ENCODE results near the gene ACTRT2.
A peak's percentile ranks its signal among the peaks of the same experiment; 100 is the strongest.

ACTRT2 gene

DNA sequence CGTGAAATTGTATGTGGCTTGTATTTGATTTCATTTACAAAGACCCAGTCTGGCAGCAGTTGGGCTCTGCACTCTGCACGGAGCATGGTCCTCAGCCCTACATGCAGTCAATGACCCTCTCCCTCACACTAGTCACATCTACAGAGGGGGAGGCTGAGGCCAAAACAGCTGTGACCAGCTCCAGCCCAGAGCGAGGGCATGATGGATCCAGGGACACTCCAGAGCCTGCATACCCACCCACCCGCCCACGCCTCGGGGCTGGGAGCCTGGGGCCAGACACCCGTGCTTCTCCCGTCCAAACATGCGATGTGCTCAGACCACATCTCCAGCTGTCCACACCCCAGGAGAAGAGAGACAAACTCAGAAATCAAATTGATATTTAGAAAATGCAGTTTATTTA, 33.8 kb downstream of the ACTRT2 start:
- no peak for DNase-seq (ENCODE audit: low read depth)

DNA sequence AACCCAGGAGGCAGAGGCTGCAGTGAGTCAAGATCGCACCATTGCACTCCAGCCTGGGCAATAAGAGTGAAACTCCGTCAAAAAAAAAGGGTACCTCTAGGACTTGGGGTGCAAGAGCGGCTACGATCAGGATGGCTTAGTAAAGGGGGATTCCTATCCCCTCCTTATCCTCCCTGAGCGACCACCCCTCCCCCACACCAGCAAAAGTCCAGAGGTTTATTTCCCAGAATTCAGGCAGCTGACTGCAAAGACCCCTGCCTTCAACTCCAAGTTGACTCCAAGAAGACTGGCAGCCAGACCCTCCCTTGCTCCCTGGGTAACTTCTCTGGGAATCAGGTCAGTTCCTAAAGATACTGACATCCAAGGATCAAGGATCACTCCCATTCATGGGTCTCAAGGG, 35.4 kb downstream of the ACTRT2 start:
- no peak for DNase-seq (ENCODE audit: low read depth)

DNA sequence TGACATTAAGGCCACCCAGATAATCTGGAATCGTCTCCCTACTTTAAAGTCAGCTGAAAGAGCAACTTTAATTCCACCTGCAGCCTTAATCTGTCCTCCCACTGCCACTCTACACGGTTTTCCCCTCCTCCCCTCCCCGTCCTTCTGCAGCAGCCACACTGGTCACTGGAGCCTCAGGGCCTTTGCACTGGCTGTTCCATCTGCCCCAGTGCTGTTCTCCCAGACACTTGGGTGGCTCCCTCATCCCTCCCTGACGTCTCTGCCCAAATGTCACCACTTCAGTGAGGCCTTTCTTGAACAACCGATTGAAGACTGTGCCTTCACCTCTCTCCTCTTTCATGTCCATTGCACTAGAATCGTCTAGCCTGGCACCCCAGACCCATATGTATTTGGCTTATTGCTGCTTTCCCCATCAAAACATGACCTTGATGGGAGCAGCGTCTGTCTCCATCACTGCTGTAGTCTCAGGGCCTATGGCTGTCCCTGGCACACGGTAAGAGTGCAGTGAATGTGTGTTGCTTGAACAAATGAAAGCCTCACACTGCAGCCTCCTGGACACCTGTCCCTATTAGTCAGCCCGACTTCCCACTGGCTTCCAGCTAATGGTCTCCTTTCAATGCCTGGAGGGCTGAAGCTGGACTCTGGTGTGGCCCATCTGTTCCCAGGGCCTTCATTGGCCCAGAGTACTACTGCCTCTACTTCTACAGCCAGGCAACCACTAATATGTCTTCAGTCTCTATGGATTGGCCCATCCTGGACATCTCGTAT, 37.2 kb downstream of the ACTRT2 start:
- DNase-seq (ENCODE audit: low read depth) = no peak

DNA sequence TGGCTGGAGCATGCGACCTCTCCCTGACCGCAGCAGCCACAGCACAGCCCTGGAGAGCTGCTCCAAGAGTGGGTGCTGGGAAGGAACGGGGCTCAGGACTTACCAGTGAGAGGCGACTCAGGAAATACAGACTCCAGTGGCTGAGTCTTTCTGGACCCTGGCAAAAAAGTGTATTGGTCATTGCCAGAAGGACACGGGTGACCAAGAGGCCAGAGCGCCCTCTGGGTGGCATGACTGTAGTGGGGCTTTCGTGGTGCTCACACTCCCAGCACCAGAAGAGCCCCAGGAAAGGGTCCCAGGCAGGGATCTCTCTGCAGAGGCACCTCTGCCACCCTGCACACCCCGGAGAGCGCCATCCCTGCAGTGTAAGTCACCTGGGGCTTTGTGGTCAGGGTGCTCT, 38.9 kb downstream of the ACTRT2 start:
- no peak for DNase-seq (ENCODE audit: low read depth)

DNA sequence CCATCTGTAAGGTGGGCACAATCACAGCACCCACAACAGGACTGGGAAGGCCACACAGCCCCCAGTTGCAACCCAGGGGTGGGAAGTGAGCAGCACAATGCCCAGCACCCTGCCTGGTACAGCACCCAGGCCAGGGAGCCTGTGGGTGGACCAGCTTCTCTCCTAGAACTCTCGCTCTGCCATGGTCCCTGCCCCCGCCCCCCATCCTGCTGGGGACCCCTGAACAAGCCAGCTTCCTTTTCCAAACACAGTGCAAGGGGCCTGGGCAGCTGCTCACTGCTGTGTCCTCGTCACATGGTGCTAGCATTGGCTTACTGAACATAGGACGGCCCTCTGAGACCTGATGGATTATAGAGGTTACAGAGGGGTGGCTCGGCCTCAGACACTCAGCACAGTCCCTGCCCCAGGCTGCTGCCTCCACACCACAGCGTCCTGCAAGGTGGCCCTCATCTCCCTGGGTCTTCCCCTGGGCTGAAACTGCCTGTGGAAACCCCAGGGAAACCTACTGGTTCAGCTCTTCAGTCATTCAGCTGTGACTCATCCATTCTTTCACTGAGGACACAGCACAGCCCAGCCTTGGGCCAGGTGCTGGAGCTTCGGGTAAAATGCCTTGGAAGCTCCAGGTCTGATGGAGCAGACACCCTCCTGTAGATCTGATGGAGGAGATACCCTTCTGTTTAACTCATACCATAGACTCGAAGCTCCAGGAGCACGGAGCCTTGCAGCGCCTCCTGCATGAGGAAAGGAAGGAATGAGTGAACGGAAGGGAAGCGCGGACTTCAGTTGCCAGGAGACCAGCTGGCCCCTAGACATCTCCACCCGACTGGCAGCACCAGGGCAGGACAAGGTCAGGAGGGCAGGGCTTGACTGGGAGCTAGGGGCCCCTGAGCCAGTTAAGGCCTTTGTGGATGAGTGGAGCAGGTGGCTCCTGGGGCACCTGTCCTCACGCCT, 39.6 kb downstream of the ACTRT2 start:
- DNase-seq (ENCODE audit: low read depth) = no peak

DNA sequence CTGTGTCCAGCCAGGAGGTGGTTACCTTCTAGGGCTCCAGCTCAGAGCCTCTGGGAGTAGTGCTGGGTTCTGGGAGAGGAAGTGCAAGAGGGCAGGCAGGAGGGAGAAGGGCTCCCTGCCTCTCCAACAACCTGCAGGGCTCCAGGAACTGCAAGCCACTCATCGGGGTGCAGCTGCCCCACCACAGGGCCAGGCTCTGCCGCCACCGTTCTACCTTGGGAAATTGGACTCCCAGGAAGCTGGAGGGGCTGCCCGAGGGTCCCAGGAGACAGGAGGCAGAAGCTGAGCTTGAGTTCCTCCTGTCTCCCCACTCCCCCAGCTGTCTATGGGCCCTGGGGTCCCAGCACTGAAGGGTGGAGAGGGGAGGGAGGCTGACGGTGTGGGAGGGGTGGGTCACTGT, 40.3 kb downstream of the ACTRT2 start:
- DNase-seq (ENCODE audit: low read depth) = no peak

DNA sequence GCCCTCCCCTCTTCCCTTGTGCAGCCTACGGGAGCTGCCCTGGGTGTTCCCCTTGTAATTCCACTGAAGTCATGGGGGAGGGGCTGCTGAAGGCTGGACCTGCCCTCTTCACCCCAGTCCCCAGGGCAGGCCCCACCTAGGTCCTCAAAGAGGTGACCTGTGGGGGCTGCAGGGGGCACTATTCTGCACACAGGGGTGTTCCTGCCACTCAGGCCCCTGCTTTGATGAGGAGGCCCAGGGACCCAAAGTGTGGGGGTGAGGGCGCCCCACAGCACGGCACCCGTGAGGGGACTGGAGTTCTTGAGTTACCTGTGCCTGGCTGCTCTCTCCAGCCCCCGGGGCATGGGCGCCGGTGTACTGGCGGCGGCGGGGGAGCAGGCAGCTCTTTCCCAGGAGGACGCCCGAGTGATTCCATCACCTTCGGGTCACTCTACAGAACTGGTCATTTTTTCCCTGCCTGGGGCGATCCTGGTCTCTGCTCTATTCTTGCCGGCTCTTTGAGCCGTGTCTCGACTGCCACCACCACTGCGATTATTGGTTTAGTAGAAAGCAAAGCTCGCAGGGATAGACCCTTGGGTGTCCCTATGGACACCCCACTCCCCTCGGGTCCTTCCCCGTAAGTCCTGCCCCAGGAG, 40.8 kb downstream of the ACTRT2 start:
- no peak for DNase-seq (ENCODE audit: low read depth)

DNA sequence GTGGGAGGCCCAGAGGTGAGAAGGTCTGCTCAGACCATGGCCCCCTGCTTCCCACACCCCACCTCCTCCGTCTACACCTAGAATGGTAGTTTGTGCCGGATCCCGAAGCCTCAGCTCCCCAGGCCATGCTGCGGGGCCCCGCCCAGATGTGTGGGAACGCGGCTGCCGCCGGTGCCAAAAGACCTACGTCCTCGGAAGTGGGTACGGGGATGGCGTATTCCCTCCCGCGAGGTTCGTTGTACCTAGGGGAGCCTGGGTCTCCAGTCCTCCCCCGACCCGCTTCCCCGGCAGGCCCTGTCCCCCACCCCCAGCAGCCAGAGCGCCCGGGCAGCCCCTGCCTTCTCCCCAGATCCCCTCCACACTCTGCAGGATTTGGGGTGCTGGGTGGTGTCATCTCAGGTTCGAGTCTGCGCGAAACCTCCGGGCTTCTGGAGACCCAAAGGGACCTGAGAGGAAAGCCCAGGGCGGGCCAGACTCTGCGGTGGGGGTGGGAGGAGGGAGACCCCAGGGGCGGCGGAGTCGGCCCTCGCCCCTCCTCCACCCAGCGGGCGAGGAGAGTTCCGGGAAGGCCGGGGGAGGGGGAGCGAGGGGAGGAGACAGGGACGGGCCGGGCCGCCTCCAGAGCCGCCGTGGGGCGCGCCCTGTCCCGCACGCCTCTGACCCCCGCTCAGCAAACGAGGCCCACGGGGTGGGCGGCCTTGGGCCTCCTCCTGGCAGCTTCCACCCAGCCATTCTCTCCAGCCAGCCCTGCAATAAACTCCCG, 41.5 kb downstream of the ACTRT2 start:
- DNase-seq (ENCODE audit: low read depth) = no peak

DNA sequence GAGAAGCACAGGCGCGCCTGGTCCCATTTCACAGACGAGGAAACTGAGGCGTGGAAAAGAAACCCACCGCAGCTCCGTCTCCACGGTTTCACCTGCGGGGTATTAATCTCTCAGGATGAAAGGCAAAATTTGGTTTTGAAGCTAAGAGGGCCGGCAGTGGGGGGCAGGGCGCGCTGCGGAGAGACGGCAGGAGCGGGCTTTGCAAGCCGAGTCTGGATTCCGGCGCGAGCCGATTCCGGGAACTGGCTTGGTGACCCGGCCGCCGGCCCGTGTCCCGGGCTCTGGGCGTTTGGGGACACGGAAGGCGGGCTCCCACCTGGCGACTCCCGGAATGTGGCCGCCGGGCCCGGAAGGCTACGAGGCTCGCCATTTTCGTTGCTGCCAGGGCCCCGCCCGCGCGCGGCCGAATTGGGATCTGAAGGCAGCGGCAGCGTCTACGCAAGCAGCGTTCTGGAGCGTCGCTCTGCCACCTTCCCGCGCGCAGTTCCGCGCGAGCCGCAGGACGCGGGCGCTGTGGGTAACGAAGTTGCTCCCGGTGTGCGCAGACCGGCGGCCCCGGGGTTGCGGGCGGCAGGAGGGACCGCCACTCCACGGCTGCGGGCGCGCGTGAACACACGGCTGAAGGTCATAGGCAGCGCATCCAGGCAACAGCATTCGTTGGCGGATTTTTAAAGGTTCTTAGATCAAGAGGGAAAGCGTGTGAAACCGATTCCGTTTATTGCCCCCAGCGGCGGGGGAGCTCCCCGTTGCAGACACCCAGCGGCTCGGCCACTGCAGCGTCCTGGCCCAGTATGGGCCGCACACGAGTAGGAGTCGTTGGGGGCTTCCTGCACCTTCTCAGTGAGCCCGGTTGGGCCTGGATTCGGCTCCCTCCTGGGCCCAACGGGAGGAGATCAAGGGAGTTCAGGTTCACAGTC, 42.4 kb downstream of the ACTRT2 start:
- DNase-seq (ENCODE audit: low read depth) = no peak

DNA sequence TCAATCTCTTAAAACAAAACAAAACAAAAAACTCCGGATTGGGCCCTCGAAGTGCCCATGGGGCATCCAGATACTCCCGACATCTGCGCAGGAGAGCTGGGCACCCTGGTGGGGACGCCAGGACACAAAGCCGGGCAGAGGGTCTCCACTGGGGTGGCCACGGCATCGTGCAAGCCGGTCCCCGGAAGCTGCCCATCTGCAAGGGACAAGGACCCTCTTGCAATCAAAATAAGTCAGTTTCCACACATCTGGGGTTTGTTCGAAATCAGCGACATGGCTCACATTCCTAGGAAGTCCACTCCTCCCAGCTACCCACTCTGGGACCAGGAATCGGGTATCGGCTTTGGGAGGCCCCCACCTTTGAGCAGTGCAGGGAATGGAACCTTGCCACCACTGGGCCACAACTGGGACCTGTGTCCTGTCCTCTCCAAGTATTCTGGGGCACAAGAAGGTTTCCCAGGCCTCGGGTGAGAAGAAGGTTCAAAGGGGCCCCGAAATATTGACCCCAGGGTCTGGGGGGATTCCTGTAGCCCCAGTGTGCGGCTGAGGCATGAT, 43.1 kb downstream of the ACTRT2 start:
- no peak for DNase-seq (ENCODE audit: low read depth)

DNA sequence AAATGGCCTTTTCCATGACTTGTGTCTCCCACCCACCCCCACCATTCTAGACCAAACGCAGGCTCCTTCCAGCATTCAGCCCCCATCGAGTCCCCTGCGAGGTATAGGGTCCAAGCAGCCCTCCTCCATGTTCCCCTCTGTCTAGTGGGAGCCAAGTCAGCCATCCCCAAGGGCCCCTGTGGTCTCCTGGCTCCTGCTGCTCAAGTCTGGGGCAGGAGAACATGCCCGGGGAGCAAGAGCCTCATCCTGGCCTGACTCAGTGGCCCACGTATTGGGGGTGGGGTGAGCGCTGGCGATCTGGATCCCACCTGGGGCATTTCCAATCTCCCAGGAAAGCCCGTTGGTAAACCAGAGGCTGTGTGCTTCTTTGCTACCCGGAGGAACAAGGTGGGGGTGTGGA, 43.6 kb downstream of the ACTRT2 start:
- no peak for DNase-seq (ENCODE audit: low read depth)

DNA sequence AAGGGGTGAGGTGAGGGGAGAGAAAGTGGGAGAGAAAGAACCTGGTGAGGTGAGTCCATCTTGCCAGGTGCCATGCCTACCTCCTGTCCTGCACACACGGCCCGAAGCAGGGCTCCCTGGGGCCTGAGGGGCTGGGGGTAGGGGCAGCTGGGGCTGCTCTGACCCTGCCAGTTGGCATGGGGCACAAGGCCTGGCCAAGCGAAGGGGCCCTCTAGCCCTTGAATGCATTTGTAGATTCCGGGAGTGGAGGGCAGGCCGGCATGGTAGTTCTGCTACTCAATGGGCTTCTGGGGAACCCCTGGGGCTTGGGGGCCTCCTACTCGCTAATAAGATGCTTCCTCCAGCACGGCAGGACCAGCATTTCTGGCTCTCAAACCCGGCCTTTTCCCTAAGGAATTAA, 44.1 kb downstream of the ACTRT2 start:
- no peak for DNase-seq (ENCODE audit: low read depth)

DNA sequence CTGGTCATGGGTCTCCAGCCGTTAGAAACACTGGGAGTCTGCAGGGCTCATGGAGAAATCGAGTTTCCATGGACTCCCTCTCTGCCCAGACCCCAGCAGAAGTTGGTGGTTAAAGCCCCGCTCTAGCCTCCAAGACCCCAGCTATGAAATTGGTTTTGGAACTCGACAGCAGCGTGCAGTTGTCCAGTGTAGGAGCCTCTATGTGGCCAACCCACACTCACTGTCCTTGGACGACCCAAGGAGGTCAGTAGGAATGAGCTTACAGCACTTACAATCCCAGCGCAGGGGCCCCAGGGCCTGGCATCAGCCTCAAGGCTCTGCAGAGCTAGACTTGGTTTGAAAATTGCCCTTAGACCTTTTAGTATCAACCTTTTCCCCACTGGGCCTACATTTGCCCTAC, 44.5 kb downstream of the ACTRT2 start:
- no peak for DNase-seq (ENCODE audit: low read depth)

DNA sequence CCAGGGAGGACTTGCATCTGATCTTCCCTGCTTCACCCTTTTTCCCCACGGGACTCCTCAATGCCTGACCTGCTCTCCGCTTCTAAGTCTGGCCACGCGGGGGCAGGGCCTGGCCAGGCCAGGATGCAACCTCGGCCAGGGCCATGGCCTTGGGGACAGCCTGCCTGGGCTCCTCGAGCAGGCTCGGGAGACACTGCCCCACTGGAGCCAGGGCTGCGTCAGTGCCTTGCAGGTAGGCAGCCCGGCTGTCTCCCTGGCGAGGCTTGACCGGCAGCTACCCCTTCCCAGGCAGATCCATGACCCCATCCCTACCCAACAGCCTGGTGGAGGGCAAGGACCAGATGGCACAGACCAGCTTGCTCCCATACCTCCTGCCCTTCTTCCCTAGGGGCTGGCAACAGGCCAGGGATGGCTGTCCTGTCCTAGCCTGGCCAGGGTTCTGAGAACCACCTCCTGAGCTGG, 45.0 kb downstream of the ACTRT2 start:
- no peak for DNase-seq (ENCODE audit: low read depth)

DNA sequence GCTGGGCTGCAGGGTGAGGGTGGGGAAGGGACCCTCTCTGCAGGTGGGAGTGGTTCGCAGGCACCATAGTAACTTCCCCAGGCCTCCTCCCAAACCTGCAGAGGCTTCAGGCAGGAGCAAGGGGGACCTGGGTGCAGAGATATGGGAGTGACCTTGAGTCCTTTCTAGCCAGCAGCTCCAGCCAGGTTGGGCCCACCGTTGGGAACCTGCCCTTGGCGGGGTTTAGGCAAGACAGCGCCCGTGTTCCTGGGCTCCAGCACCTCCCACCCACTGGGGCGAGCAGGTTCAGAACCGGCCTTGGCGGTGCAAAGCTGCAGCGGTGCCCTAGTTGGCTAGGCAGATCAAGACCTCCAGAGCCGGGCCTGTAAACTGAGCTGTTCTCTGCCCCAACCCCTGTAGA, 45.6 kb downstream of the ACTRT2 start:
- DNase-seq (ENCODE audit: low read depth) = no peak

DNA sequence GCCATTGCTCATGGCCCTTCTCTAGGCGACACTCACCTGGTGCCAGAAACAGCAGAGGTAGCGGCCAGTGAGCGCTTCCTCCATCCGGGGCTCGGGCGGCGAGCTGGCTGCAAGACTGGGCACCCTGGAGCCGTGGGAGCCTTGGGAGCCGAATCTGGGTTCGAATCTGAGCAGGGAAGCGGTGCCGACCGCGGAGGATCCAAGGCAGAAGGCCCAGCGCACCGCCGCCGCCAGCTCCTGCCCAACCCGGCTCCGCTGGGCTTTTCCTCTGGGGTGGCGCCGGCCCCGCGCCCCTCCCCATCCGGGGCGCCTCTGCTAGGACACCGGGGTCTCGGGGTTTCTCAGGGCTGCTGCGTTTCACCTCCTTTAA, 46.0 kb downstream of the ACTRT2 start:
- DNase-seq (ENCODE audit: low read depth) = no peak

DNA sequence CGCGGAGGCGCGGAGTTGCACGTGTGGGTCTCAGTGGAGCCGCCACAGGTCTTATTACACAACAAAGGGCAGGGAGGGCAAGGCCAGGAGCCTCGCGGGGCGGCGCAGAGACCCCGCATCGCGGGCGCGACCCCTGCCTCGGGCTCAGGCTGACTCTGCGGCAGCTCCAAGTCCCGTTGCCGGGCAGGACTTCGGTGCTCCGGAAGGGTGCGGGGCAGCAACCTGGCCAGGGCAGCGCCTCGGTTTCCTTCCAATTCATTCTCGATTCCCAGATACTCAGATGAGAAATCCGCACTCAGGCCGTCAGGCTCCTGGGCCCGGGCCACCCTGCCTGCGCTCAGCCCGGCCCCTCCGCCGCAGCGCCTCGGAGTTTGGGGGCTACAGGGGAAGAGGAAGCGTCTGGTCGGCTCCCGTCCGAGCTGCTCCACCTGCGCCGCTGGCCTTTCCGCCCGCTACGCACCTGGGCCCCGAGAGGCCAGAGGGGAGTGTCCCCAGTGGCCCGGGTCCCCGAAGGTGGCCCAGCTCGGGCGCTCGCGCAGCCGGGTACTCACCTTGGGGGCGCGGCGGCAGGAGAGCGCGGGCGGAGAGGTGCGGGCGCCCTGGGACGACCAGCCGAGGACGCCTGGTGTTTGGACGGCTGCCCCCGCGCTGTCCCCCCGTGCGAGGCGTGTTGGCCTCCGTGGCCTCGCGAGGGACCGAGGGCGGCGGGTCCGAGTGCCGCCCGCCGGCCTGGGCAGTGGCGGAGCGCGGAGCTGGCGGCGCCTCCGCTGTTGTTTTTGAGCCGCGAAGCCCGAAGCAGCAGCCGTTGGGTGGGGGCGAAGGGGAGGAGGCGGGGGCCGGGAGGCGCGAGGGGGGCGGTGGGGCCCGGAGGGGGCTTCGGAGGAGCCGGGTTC, 46.6 kb downstream of the ACTRT2 start:
- no peak for DNase-seq (ENCODE audit: low read depth)

DNA sequence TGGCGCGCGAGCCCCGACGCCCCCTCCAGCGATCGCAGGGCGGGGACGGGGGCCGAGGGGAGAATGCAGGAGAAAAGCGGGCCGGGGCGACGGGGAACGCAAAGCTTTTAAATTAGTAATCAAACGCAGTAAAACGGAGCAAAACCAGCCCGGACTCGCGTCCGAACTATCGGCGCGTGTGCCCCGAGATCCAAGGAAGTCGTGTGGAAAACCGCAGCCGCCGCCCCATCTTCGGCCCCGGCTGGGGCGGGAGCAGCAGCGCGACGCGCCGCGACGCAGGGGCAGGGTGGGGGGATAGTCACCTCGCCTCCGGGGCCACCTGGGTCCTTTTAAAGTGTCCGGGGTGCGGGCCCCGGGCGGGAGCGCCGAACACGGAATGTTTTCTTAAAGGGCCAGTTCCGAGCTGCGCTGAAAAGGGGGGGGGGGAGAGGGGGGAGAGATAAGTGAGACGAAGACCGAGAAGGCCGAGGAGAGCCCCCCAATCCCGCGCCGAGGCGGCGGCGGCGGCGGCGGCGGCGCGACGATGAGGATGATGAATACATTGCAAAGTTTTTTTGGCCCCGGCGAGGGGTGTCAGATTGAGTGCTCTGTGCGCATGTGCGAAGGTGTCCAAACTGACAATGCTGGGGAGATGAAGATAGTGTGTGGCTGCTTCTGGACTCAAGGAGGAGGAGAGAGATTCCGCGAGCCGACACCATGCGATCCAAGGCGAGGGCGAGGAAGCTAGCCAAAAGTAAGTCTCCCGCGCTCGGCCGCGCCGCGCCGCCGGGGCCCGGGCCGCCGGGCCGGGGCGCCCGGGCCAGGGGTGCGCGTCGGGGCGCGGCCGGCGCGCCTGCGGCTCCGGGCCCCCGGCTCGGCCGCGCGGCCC, 47.5 kb downstream of the ACTRT2 start, which contains the start of gene PRDM16:
TSS of gene PRDM16 (plus strand) at position 640 of the 868 bp plus-strand sequence. CDS start at position 697, 57 bp downstream.
- peak; percentile 34 for DNase-seq (ENCODE audit: low read depth)
